Fibroblast of pulmonary artery (primary cell): ENCODE data around the gene CBY3.
A peak's percentile ranks its signal among the peaks of the same experiment; 100 is the strongest.
"Not testable (repeated sequence)": the region's sequence is repeated elsewhere in the genome, so short reads cannot be mapped to it uniquely, and the experiment has no call there.

Experiments used
- DNase-seq: peaks from one replicate; pipeline ENCODE4 v3.0.0-alpha.2; 2010; ENCODE audit warnings: low read depth
- H3K4me3 ChIP-seq: replicated peaks from 2 replicates; pipeline ENCODE4 v1.5.1; 2011; ENCODE audit warnings: low read depth, mild to moderate bottlenecking, control low read depth, low read length, moderate library complexity
- TF ChIP-seq, protein P1 (sequence below): IDR thresholded peaks from 2 replicates; pipeline ENCODE4 v1.5.1; 2011; ENCODE audit warnings: mild to moderate bottlenecking, control low read depth, low read length, inconsistent platforms; ENCODE audit errors: missing control alignments

CBY3 gene

DNA sequence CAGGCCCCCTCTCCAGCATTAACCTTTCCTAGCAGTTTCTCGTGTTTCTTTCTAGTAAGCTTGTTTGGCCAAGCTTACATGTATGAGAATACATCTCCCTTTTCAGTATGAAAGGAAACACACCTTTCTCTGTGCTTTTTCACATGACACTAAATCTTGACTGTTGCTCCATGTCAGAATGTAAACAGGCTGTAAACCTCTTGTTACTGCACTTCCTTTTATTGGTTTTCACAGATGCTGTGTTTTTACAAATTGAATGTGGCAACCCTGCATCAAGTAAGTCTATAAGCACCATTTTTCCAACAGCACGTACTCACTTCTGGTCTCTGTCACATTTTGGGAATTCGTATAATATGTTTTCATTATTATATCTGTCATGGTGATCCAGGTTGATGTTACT lies 15.8 kb upstream of the CBY3 start:
- no peak overlapping the region for H3K4me3 ChIP-seq
- no peak for DNase-seq
- TF ChIP-seq, protein P1, sequence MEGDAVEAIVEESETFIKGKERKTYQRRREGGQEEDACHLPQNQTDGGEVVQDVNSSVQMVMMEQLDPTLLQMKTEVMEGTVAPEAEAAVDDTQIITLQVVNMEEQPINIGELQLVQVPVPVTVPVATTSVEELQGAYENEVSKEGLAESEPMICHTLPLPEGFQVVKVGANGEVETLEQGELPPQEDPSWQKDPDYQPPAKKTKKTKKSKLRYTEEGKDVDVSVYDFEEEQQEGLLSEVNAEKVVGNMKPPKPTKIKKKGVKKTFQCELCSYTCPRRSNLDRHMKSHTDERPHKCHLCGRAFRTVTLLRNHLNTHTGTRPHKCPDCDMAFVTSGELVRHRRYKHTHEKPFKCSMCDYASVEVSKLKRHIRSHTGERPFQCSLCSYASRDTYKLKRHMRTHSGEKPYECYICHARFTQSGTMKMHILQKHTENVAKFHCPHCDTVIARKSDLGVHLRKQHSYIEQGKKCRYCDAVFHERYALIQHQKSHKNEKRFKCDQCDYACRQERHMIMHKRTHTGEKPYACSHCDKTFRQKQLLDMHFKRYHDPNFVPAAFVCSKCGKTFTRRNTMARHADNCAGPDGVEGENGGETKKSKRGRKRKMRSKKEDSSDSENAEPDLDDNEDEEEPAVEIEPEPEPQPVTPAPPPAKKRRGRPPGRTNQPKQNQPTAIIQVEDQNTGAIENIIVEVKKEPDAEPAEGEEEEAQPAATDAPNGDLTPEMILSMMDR = no peak

DNA sequence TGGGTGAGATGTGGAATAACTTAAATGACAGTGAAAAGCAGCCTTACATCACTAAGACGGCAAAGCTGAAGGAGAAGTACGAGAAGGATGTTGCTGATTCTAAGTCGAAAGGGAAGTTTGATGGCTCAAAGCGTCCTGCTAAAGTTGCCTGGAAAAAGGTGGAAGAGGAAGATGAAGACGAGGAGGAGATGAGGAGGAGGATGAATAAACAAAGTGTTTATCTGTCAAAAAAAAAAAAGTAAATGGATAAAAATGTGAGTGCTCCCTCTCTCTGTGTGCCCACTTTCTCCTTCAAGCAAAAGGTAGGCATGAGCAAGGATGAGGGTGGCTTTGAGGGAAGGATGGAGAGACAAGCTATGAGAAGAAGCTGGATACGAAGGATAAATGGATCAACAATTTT lies 13.7 kb upstream of the CBY3 start:
- H3K4me3 ChIP-seq = no peak overlapping the region
- DNase-seq = no peak
- TF ChIP-seq, protein P1 = no peak

DNA sequence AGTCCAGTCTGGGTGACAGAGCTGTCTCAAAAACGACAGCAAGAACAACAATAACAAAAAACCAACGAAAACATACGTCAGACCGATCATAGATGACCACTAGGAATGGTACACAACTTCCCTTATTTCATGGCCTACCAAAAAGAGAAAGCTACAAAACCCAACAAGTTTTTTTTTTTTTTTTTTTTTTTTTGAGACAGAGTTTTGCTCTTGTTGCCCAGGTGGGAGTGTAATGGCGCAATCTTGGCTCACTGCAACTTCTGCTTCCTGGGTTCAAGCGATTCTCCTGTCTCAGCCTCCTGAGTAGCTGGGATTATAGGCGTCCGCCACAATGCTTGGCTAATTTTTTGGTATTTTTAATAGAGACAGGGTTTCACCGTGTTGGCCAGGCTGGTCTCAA lies 8.4 kb upstream of the CBY3 start:
- not testable (repeated sequence) for DNase-seq, H3K4me3 ChIP-seq

DNA sequence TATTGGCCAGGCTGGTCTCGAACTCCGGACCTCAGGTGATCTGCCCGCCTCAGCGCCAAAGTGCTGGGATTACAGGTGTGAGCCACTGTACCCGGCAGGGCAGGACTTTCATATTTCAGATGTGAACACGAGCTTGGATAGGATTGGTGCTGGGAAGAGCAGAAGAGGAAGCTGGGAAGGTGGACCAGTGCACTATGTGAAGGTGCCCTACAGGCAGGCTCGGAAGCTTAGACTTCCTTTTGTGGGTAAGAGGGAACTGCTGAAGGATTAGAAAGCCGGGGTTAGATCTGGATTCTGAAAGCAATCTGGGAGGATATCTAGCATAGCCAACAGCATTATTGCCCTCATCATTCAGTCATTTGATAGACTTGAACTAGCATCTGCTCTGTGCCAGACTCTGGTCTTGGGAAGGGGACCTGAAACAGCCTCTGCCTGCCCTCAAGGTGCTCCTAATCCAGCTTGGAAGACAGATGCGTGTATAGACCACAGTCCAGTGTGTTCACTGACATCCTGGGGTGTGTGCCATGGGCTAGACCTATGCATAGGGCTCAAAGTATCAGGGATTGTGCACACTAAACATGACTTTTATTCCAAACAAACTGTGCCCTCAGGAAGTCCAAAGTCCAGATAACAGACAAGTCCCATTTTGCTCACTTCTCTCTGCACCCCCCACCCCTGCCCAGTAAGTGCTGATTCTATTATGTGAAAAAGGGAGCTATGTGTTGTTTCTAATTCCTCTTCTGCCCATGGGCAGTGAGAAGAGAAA lies 637 bp downstream of the CBY3 start:
- H3K4me3 ChIP-seq = no peak overlapping the region
- no peak for DNase-seq
- TF ChIP-seq, protein P1 = no peak

DNA sequence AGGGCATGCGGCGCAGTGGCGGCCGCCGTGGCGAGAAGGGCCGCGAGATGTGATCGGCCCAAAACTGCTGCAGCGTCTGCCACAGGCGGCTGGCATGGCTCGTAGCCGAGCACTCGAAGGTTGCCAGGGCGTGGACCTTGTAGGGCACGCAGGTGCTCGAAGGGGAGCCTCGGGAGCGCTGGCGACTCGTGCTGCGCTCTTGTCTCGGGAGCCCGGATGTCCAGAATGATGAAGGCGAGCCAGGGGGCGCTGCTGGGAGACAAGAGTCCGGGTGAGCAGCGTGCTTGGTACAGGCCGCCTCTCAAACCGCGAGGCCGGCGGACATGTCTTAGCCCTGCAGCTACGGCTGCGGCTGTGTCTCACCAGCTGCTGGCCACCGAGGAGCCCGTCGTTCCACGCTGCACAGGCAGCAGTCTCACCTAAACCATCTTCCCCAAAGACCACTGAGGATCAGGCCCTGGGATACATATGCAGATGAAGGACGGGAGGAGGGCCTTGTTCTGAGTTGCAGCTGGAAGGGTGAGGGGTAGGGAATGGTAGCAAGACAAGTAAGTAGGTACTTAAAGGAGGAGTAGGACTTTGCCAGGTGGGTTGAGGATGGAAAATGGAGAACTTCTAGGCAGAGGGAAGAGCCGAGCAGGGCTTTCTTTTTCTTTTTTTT lies 1.7 kb downstream of the CBY3 start:
- H3K4me3 ChIP-seq = peak overlapping the region; percentile 89
- peak; percentile 66 for DNase-seq
- TF ChIP-seq, protein P1 = peak; percentile 32

GRCh38 chr5:179678223-179679013 lies 2.4 kb downstream of the CBY3 start:
- TF ChIP-seq, protein P1 = no peak
- H3K4me3 ChIP-seq = peak overlapping the region; percentile 89
- DNase-seq = peak; percentile 96

- no peak overlapping the region for H3K4me3 ChIP-seq
- peak; percentile 66 for DNase-seq
- TF ChIP-seq, protein P1 = peak; percentile 90
These were observed 12.4 kb downstream of the CBY3 start for GRCh38 chr5:179668391-179668790.

DNA sequence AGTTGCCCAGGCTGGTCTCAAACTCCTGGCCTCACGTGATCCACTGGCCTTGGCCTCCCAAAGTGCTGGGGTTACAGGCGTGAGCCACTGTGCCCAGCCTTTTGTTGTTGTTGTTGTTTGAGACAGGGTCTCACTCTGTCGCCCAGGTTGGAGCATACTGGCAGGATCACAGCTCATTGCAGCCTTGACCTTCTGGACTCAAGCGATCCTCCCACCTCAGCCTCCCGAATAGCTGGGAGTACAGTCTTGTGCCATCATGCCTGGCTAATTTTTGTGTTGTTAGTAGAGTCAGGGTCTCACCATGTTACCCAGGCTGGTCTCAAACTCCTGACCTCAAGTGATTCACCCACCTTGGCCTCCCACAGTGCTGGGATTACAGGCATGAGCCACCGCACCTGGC lies 19.2 kb downstream of the CBY3 start:
- H3K4me3 ChIP-seq, DNase-seq: not testable (repeated sequence)

DNA sequence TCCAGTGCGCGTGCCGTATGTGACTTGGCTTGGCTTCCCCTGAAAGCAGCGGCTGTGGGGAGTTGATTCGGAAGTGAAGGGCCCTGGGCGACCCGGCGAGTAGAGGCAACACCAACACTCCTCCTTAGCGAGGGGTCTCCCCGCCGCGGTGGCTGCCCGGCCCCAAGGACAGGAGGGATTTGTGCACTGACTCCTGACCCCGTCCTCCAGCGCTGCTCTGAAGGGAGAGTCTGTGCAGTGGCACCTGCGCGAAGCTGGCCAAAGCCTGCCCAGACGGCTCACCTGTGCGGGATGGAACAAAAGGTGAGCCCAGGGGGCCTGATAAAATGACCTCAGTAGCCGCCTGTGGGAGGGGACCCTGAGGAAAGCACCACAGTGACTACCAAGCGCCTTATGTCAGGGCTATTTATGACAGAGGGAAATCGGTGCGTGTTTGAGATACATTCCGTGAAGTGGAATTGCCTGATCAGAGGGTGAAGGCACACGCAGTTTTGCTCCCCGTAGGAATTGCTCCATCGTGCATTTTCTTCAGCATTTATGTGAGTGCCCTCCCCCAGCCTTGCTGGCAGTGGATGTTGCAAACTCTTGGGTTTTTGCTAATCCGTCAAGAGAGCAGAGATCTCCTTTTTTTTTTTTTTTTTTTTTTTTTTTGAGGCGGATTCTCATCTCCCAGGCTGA lies 22.5 kb downstream of the CBY3 start:
- H3K4me3 ChIP-seq = peak overlapping the region; percentile 66
- peak; percentile 55 for DNase-seq

DNA sequence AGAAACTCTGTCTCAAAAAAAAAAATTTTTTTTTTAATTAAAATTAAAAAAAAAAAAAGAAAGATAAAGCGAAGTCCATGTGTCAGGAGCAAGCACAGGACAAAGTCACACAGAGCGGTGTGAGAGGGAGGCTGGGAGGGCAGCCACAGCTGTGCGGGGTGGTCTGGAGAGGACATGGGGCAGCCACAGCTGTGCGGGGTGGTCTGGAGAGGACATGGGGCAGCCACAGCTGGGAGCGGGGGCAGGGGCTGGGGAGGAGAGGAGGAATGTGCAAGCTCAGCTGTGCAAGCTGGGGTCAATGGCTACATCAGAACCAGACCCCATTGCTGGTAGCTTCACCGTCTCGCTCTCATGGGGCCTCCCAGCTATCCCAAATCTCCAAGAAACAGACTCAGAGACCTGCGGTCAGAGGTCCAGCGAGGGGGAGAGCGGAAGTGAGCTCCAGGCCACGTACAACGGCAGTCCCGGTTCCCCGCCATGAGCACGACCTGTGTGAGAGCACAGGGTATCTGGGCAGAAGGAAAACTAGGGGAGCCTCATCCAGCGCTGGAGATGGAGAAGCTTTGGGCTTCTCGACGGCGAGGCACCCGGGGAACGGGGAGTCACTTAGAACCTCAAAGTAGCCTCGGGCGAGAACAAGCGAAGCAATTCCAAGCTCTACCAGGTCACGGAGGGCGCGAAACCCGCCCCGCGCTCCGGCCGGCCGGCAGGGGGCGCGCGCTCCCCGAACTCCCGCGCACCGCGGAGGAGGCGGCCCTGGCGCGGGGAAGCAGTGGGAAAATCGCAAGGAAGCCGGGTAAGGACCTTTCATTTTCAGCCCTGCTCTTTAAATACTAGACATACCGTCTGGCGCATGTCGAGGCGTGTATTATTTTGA lies 23.3 kb downstream of the CBY3 start:
- DNase-seq, H3K4me3 ChIP-seq: not testable (repeated sequence)
